Suppressor macrophage treated with lipopolysaccharide for 1 hour (primary cell): ENCODE results near the gene PREX1.

ENCODE experiments used
- DNase-seq, 3 donors: peaks; one replicate each; pipeline ENCODE4 v3.0.0-alpha.2; 2020 to 2022

Gene PREX1

DNA sequence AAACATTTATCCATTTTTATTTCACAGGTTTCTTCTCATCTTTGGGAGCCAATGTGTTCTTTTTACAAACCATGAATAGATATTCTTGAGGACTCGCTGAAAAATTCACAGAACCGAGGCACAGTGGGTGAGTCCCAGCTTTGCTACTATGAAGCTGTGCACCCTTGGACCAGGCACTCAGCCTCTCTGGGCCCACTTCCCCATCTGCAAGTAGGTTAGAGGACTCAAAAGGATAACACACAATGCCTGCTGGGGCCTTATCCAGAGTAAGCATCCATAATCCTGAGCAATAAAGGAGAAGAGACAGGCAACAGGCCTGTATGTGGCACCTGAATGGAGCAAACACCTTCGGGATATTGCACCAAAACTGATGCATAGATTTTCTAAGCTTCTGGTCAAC lies 153.3 kb downstream of the PREX1 start:
- DNase-seq: no peak

DNA sequence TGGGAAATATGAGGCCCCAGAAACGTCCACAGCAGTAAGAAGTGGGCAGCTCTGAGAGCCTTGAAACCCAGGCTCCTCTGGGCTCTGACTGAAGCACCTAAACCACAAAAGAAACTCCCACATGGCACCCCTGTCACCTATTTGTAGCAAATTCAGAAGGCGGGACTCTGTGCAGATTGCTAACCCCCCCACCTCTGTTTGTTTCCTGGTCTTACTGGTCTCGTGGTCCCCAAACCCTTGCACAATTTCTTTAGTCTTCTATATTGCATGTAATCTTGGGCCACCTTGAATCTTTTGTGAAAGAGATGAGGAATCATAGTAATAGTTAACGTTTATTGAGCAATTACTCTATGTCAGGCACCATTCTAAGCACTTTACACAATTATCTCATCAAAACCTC lies 154.3 kb downstream of the PREX1 start:
- DNase-seq: no peak

DNA sequence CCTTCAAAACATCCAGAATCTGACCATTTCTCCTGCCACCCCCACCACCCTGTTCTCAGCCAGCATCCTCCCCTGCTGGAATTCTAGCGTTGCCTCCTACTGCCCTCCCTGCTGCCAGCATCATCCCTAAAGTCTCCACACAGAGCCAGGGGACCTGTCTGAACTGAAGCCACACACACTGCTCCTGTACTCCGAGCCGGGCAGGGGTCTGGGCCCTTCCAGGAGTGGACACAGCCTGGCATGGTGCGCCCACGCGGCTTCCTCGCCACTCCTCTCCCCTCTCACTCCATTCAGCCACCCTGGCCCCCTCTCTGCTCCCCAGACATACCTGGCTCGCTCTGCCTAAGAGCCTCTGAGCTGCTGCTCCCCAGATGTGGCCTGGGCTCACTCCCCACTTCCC lies 155.5 kb downstream of the PREX1 start:
- DNase-seq: no peak

DNA sequence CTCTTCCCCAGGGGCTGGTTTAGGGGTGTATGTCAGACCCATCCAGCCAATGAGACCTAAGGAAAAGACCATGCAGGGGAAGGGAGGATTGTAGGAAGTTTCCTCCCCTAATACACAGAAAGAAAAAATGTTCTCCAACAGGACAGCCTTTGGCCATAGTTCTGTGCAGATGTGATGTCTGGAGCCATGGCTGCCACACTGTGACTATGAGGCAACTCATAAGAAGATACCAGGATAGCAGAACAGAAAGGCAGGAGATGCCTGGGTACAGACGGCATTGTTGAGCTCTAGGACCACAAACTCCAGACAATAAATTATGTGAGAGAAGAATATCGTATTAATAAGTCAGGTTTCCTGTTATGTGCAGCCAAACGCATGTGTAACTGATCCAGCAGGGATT lies 156.7 kb downstream of the PREX1 start:
- no peak for DNase-seq

DNA sequence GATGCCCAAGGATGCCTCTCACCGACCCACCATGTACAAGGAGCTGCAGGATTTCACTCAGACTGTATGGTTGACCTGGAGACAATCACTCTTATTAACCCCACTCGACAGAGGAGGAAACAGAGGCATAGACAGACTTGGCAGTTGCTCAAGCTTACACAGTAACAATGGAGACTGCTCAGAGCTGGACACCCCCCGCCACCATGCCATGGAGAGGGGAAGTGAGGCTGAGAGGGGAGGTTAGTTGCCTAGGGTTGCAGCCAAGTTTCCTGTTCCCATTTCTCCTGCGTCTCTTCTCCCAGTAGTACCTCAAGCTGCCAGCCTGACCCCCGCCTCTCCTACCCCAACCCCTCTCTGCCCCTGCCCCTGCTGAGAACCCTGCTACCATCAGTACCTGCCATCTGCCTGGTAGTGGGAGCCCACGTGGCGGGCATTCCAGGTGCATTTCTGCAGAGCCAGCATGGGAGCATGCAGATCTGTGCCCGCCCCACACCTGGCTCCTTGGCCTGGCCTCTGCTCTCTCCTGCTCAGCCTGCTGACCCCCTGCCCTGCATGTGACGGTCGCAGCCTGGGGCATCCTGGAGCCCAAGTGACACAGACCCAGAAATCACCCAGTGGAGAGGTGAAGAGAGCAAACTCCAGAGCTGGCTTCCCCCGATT lies 157.7 kb downstream of the PREX1 start:
- DNase-seq: peak; percentile 32 to 49 (median 39)

DNA sequence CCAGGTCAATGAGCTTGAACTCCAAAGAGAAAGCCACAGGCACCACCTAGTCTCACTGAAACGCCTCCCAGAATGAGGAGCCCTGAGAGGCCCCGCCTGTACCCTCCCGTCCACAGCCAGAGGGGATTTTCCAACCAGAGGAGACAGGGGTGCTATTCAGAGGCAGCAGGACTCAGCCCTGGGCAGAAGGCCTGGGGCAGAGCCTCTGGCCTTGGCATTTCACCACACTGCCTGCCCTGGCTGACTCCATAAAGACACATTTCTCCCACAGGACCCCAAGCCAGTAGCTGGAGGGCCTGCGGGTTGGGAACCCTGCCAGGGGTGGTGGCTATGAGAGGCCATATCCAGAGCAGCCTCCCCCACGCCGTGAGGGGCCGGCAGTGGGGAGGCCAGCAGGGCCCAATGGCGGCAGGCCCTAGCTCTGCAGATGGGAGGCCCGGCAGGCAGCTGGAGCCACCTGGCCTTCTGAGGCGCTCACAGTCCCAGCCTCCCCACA lies 159.3 kb downstream of the PREX1 start:
- no peak for DNase-seq

DNA sequence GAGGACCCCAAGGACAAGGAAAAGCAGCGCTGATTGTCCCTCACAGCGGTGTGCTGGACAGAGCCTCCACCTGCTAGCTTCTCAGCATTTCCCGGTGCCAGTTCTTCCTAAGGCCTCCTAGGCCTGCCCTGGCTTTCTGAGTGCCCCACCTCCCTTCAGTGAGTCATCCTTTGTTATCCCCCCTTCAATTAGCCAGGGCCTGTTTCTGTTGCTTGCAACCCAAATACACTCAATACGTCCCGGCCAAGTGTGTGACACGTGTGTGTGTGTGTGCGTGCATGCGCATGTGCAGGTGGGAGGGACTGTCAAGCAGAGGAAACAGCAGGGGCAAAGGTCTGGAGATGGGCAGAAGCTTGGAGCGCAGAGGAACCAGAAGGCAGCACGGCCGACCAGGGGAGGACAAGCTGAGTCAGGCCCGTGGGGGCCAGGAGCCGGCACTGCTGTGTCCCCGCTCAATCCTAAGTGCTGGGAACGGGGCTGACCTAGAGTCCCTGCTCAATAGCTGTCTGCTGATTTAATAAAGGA lies 159.8 kb downstream of the PREX1 start:
- DNase-seq: no peak

DNA sequence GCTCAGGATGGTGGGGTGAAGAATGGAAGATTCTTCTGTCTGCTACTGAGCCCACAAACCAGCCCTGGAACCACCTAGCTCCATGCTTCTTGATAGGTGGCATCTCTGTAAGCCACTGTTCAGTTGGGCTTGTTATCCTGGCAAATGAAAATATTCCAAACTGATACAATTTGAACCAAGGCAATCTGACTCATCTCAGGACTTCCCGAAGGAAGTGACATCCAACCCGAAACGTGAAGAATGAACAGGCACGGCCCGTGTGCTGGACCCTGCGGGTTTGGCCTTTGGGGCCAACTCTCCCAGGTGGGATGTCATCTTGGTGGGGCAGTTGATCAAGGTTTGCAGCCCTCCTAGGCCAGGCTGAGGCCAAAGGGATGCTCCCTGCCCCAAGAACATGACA lies 160.3 kb downstream of the PREX1 start:
- DNase-seq: peak in 2 of 3 donors; percentile 17 to 24

DNA sequence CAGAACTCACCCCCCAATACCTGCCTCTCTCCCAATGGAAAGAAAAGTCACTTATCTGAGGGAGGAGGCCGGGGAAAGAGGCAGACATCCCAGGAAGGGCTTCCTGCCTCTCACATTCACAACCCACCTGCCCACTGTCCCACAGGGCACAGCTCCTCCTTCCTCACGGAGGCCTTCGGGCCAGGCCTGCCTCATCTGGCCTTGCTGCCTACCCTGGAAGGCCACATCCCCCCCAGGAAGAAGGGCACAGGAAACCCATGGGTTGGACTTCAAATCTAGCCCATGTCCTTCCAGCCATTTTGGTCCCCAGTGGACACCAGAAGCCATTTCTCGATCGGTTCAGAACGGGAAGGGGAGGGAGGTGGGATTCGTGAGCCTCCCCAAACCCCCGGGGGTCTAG lies 162.0 kb downstream of the PREX1 start:
- no peak for DNase-seq

DNA sequence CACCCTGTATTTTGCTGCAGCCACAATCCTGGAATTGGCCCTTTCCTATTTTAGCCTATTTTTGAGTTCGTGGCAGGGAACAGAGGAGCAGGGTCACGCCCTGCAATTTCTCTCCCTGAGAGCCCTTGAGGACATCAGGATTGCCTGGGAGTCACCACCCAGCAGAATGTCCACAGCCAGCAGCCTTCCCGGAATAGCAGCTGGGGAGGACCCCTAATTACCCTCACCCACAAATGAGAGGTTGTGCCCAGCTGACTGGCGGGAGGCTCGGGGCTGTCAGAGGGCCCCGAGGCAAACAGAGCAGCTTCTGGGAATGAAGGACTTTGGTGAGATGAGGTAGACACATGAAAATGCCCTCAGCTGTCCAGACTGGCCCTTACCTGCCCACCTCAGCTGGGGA lies 165.1 kb downstream of the PREX1 start:
- no peak for DNase-seq

DNA sequence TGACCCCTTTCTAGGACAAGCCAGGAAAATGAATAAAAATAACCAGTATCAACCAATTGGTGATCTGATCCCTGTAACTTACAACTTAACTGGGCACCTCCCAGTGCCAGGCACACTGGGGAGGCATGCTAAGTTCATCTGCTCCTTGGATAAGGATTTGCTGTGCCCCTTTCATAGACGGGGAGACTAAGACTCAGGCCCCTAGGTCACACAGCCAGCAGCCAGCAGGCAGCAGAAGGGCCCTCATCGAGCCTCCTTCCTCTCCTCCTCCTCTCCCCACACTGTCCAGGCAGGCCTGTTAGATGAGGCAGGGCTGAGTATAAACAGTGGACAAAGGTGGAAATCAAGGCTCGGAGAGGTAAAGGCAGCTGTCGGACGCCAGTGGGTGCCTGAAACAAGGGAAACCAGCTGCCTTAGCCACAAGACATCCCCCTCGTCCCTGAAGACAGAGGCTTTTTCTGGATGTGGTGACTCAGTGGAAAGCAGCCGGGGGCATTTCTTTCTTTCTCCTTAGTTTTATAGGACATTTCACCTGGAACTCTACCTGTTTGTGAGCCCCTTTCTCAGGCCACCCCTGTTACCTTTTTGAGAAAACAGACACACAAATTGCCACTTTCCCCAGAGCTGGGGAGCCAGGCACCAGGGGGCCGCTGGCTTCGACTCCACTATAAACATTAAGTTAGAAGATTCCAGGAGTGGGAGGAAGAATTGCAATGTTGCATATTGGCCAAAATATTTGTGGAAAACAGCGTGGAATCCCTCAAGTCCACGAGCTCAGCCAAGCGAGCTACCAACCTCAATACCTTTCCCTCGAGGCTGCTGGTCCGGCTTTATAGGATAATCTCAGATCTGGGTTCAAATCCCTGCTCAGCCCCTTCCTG lies 166.0 kb downstream of the PREX1 start:
- no peak for DNase-seq

DNA sequence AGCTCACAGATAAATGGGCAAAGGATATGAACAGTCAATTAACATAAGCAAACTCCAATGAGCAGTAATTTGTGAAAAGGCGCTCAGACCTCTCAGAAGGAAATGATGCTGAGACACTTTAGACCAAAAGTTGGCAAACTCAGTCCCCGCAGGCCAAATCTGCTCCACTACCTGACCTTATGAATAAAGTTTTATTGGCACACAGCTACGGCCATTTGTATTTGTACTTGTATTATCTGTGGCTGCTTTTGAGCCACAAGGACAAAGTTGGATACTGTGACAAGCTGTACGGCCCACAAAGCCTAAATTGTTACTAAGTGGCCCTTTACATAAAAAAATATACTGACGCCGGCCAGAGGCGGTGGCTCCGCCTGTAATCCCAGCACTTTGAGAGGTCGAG lies 167.0 kb downstream of the PREX1 start:
- no peak for DNase-seq

DNA sequence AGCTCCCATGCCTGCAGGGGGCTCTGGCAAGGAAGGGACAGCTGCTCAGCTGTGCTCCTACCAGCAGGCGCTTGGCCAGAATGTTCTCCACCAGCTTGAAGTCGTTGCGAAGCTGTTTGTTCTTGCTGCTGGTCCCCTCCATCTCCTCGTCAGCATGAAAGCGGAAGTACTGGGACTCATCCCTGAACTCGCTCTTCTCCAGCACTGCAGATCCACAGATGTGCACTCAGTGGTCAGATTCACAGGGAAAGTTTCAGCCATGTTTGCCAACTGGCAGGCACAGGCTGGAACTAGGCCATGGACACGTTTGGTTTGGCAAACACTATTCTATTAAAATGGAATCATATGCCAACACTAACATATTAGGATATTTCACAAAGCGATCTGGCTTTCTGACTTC lies 167.9 kb downstream of the PREX1 start:
- no peak for DNase-seq

DNA sequence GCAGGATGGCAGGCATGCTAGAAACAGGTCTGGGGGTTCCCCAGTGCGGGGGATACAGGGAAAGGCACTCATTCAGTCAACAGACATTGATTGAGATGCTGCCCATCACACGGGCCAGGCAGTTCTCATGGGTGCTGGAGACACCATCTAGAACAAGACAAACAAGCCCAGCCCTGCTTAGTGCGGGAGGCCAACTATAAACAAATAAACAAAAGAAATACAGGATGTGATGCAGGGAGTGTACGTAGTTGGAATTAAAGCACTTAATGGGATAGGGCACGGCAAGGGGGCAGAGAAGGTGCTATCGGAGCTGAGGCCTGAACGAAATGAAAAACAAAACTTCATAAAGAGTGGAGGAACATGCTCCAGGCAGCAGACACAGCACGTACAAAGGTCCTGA lies 169.3 kb downstream of the PREX1 start:
- no peak for DNase-seq

DNA sequence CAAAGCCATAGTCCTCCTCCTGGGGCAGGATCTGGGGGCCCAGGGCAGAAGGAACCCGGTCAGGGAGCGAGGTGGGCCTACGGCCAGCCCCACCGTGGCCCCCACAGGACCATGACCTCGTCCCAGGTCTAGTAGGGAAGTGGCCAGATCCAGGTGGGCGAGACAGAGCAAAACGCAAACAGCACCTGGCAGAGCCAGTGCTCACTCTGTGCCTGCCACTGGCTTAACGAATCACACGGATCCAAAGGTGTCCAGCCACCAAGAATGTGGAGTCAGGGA lies 169.7 kb downstream of the PREX1 start:
- DNase-seq: no peak

DNA sequence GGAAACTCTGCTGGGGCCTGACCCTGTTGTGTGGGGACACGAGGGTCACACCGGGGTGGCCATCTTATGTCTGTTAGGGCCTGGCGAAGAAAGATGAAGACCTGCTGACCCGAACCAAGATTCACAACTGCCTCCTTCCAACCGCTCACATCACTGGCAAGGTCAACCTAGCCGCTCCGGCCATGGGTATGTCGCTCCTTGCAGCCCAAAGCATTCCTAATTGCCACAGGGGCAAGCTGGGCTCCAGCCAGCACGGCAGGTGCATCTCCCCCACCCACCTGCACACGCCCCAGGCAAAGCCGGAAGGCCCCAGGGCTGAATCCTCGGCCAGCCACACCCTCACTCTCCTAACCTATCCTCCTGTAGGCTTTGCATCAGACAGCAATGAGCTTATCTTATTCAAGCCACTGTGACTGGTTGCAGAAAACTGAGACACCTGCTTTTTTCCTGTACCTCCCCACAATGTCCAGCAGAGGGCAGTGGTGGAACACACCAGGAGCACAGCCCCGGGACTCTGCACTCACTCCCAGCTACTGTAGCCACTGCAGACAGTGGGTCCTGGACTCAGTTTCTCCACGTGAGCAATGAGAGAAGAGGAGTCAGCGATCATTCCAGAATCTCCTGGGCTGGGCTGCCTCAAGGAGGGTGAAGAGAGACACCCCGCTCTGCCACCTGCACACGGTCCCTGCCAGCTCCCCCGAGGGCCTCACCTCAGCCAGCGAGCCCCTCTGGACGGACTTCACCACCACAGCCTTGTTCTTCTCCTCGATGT lies 170.2 kb downstream of the PREX1 start:
- peak; percentile 76 to 82 (median 79) for DNase-seq

DNA sequence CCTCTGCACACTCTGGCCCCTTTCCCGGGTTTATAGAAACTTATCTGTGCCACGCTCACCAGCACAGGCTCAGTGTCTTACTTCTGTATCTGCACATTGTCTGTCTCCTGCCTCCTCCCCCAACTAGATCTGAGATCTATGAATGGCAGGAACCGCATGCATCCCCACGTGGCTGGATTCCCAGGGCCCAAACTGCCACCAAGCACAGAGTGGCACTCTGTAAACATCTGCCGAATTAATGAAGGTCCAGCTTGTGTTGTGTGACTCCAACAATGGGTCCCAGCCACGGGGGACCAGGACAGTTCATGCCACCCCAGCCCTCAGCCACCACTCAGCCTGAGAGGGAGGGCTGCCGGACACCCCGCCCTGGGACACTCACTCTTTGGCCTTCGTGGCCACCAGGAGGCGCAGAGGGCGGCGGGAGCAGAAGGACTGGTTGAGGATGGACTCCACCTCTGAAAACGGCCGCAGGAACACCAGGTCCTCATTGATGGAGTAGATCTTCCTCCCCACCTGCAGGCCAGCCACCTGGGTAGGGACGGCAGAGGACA lies 171.1 kb downstream of the PREX1 start:
- peak in 1 of 3 donors; percentile 27 for DNase-seq

DNA sequence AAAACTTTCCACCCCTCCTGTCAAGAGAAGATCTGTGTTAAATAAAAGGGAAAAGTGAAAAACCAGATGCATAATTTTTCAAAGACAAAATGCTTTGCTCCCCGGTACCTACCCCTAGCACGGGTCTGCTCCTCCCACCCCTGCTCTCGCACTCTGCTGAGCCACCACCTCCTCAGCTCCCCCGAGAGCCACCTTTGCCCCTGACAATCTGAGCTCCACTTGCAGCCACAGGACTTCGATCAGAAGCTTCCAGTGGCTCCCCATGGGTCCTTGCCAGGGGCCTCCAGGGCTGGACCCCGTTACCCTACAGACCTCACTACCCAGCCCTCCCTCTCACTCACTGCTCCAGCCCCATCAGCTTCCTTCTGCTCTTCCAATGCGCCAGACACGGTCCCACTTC lies 171.7 kb downstream of the PREX1 start:
- no peak for DNase-seq

DNA sequence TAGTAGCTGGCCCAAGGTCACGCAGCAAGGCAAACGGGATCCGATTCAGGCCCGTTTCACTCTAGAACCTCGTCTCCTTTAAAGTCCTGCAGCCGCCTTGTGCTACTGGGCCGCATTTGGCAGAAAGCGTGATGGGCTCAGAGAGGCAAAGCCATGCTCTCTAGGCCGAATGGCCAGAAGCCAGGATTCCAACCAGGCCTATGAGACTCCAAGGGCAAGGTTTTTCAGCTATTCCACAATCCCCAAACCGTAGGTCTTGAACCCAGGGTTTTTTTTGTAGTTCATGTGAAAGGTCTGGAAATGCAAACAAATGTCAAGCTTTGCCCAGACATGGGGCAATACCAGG lies 174.1 kb downstream of the PREX1 start:
- DNase-seq: no peak

DNA sequence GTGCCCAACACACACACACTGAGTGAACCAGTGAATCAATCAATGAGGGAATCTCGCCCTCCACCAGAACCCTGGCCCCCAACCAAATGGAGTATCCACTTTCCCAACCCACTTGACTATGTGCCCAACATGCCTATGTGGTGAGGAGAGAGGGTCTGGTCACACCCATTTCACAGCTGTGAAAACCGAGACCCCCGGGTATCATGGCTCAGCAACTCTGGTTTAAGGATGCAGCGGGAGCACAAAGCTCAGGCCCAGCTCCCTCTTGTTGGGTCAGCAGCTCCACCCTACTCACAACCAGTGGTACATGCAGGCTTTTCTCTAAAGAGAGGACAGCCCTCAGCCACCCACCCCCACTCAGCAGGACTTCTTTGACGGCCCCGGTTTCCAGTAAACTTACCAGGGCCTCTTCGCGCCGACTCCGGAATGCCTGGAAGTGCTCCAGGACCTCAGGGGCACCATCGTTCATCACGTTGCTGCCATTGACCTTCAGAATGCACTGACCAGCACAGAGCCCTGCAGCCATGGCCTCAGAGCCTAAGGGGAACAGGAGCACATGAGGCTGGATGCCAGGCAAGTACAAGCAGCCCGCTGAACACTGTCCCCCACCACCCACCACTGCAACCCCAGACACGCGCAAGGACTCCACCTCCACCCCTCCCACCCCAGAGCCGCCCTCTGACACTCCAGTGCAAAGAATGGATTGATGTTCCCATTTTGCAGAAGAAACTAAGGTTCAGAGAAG lies 174.7 kb downstream of the PREX1 start:
- DNase-seq: no peak

DNA sequence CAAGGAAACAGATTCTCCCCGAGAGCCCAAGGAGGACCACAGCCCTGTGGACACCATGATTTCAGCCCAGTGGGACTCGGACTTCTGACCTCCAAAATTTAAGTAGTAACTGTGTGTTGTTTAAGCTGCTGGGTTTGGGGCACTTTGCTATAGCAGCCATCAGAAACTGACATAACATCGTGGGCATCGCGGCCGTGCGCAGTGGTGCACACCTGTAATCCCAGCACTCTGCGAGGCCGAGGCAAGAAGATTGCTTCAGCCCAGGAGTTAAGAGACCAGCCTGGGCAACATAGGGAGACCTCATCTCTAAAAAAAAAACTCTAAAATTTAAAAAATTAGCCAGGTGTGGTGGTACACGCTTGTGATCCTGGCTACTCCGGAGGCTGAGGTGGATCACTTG lies 175.8 kb downstream of the PREX1 start:
- no peak for DNase-seq

DNA sequence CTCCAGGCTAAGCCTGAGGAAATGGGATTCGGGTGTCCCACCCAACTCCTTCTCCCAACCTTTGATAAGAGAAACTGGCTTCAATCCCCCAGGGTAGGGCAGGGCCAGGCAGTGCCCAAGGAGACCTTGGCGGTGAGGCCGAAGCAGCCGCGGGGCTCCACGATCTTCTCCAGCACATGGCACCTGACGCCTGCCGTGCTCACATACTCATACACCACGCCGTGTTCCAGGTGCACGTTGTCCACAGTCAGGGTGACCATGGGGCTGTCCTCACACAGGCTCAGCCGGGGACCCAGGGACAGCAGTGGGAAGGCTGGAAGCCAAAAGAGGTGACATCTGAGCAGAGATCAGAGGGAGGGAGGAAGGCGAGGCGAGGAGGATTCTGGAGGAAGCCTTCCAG lies 176.5 kb downstream of the PREX1 start:
- DNase-seq: no peak

DNA sequence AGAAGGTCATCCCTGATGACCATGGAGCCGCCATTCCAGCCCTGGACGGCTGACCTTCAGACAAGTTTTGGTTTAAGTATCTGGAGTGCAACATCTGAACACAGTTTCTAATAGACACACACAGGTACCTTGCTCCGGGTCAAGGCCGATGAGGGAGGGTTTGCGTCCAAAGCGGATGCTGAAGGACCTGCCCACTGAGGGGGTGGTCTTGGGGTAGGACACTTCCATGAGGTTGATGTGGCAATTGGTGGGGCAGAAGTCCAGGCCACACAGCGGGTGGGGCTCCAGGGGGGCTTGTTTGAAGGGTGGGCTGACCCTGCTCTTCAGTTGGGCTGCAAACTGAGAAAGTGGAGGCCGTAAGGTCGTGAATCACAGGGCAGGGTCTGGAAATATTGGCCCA lies 177.9 kb downstream of the PREX1 start:
- DNase-seq: no peak
